Activated CD8-positive, alpha-beta memory T cell treated with anti-CD3 and anti-CD28 coated beads, Interleukin-2, amount 10 ng/mL, durations not matched to agents 7 days and 5 days (primary cell): ENCODE results near the gene STRBP. TPM values are rescaled to one million over a fixed set of nuclear protein-coding genes. Genes with fewer than 3 reads are reported as not detected.
A peak's percentile ranks its signal among the peaks of the same experiment; 100 is the strongest.

Source experiments
- ATAC-seq: fragments of 150-1000 bp; cut with Tn5 transposase; one replicate; pipeline ENCODE4 v1.10.0; 2021; ENCODE audit warnings: moderate library complexity
- CTCF ChIA-PET: fragments of 350-600 bp; sonication (Branson Sonifier 250); formaldehyde crosslinking; loops from one replicate; lab custom pipeline; 2021; ENCODE audit warnings: antibody characterized with exemption; lab: Charles Lee
- DNase-seq: peaks from one replicate; pipeline ENCODE4 v3.0.0-alpha.2; 2020
- H3K27ac Mint-ChIP-seq: one replicate; pipeline ENCODE4 v1.8.0; 2021; ENCODE audit warnings: mild to moderate bottlenecking, mixed read lengths
- H3K27me3 Mint-ChIP-seq: one replicate; pipeline ENCODE4 v1.8.0; 2021; ENCODE audit warnings: mixed read lengths
- H3K36me3 Mint-ChIP-seq: one replicate; pipeline ENCODE4 v1.8.0; 2021; ENCODE audit warnings: mild to moderate bottlenecking, mixed read lengths
- H3K4me1 Mint-ChIP-seq: one replicate; pipeline ENCODE4 v1.8.0; 2021; ENCODE audit warnings: mixed read lengths
- H3K4me3 Mint-ChIP-seq: one replicate; pipeline ENCODE4 v1.8.0; 2021; ENCODE audit warnings: mild to moderate bottlenecking, moderate library complexity, mixed read lengths
- H3K9me3 Mint-ChIP-seq: one replicate; pipeline ENCODE4 v1.8.0; 2022; ENCODE audit warnings: low read depth, mixed read lengths
- total RNA-seq, 2 experiments: library from RNA; stranded (reverse); gene quantifications; one replicate each; pipeline ENCODE4 v1.2.3, GENCODE V29; 2021

Gene STRBP
- total RNA-seq, 2 experiments from 2014 or later = 19.3 to 27.4 TPM

GRCh38 chr9:123120953-123121352 lies 147.4 kb downstream of the STRBP start:
- ATAC-seq = no peak
- Mint-ChIP-seq H3K27ac (no peak overlapping the region), H3K4me3 (no peak overlapping the region), H3K9me3 (no peaks in the 10 kb centered on the region), H3K36me3 (no peaks in the 10 kb centered on the region), H3K27me3 (no peaks in the 10 kb centered on the region), H3K4me1 (no peaks in the 10 kb centered on the region)
- no peak for DNase-seq
- CTCF ChIA-PET = no interaction called here

- no peak overlapping the region for H3K27ac Mint-ChIP-seq
- no peaks in the 10 kb centered on the region for H3K36me3 Mint-ChIP-seq
- ATAC-seq (no peak), DNase-seq (no peak)
- no peaks in the 10 kb centered on the region for H3K27me3 Mint-ChIP-seq
- CTCF ChIA-PET = no interaction called here
- no peaks in the 10 kb centered on the region for H3K9me3 Mint-ChIP-seq
- no peaks in the 10 kb centered on the region for H3K4me1 Mint-ChIP-seq
- H3K4me3 Mint-ChIP-seq = no peak overlapping the region
Observed at GRCh38 chr9:123120131-123120530, 148.3 kb downstream of the STRBP start.

GRCh38 chr9:123119566-123119965 lies 148.8 kb downstream of the STRBP start:
- H3K4me3 Mint-ChIP-seq = no peak overlapping the region
- no peaks in the 10 kb centered on the region for H3K4me1 Mint-ChIP-seq
- no peak for ATAC-seq
- CTCF ChIA-PET = no interaction called here
- no peaks in the 10 kb centered on the region for H3K9me3 Mint-ChIP-seq
- no peak for DNase-seq
- H3K27ac Mint-ChIP-seq = no peak overlapping the region
- H3K27me3 Mint-ChIP-seq = no peaks in the 10 kb centered on the region
- no peaks in the 10 kb centered on the region for H3K36me3 Mint-ChIP-seq

- Mint-ChIP-seq H3K27ac (no peak overlapping the region), H3K9me3 (no peaks in the 10 kb centered on the region), H3K4me3 (no peak overlapping the region), H3K36me3 (no peaks in the 10 kb centered on the region), H3K27me3 (no peaks in the 10 kb centered on the region), H3K4me1 (peaks cover 11% of the 10 kb centered on the region)
- DNase-seq (no peak), ATAC-seq (no peak)
- CTCF ChIA-PET = no interaction called here
Observed at GRCh38 chr9:123116036-123116435, 152.3 kb downstream of the STRBP start.

- Mint-ChIP-seq H3K4me1 (peaks cover 12% of the 10 kb centered on the region), H3K27me3 (no peaks in the 10 kb centered on the region), H3K4me3 (no peak overlapping the region), H3K9me3 (no peaks in the 10 kb centered on the region), H3K36me3 (no peaks in the 10 kb centered on the region), H3K27ac (no peak overlapping the region)
- CTCF ChIA-PET = no interaction called here
- ATAC-seq = no peak
- DNase-seq = no peak
Observed at GRCh38 chr9:123115146-123115913, 153.1 kb downstream of the STRBP start.

GRCh38 chr9:123113185-123113584 lies 155.2 kb downstream of the STRBP start:
- CTCF ChIA-PET = no interaction called here
- no peak for DNase-seq
- Mint-ChIP-seq H3K4me1 (peaks cover 12% of the 10 kb centered on the region), H3K27ac (no peak overlapping the region), H3K9me3 (no peaks in the 10 kb centered on the region), H3K27me3 (no peaks in the 10 kb centered on the region), H3K4me3 (no peak overlapping the region), H3K36me3 (no peaks in the 10 kb centered on the region)
- ATAC-seq = no peak

GRCh38 chr9:123112015-123112975 lies 156.1 kb downstream of the STRBP start:
- Mint-ChIP-seq H3K27me3 (no peaks in the 10 kb centered on the region), H3K36me3 (no peaks in the 10 kb centered on the region), H3K9me3 (no peaks in the 10 kb centered on the region), H3K27ac (no peak overlapping the region), H3K4me1 (peaks cover 12% of the 10 kb centered on the region), H3K4me3 (no peak overlapping the region)
- CTCF ChIA-PET = no interaction called here
- peak; percentile 29 for ATAC-seq
- DNase-seq = no peak

- peak; percentile 25 for ATAC-seq
- Mint-ChIP-seq H3K4me3 (no peak overlapping the region), H3K9me3 (no peaks in the 10 kb centered on the region)
Observed at GRCh38 chr9:123111427-123112014, 156.9 kb downstream of the STRBP start.

GRCh38 chr9:123109540-123110279 lies 158.7 kb downstream of the STRBP start:
- CTCF ChIA-PET = no interaction called here
- no peak for ATAC-seq
- Mint-ChIP-seq H3K4me3 (no peak overlapping the region), H3K27ac (peak overlapping the region; percentile 42), H3K9me3 (no peaks in the 10 kb centered on the region), H3K27me3 (no peaks in the 10 kb centered on the region), H3K36me3 (peaks cover 4% of the 10 kb centered on the region), H3K4me1 (peaks cover 12% of the 10 kb centered on the region)
- DNase-seq = no peak

More at GRCh38 chr9:123111427-123112014, 156.9 kb downstream of the STRBP start:
- no peak for DNase-seq
- H3K4me1 Mint-ChIP-seq = peaks cover 12% of the 10 kb centered on the region
- CTCF ChIA-PET = no interaction called here
- no peak overlapping the region for H3K27ac Mint-ChIP-seq
- H3K36me3 Mint-ChIP-seq = peaks cover 1% of the 10 kb centered on the region
- H3K27me3 Mint-ChIP-seq = no peaks in the 10 kb centered on the region

GRCh38 chr9:123108976-123109375 lies 159.4 kb downstream of the STRBP start:
- Mint-ChIP-seq H3K27me3 (no peaks in the 10 kb centered on the region), H3K9me3 (no peaks in the 10 kb centered on the region), H3K4me1 (peaks cover 12% of the 10 kb centered on the region), H3K4me3 (no peak overlapping the region), H3K27ac (no peak overlapping the region), H3K36me3 (peaks cover 4% of the 10 kb centered on the region)
- ATAC-seq (no peak), DNase-seq (no peak)
- CTCF ChIA-PET = no interaction called here

GRCh38 chr9:123107639-123108285 lies 160.6 kb downstream of the STRBP start:
- CTCF ChIA-PET = no interaction called here
- no peak overlapping the region for H3K27ac Mint-ChIP-seq

GRCh38 chr9:123105490-123105889 lies 162.9 kb downstream of the STRBP start:
- CTCF ChIA-PET = interaction anchor here (2.3 kb wide), 1 partner anchor 244 kb away, joined by 7 read pairs; no protein-coding TSS in a partner anchor
- H3K9me3 Mint-ChIP-seq = no peaks in the 10 kb centered on the region

More at GRCh38 chr9:123107639-123108285, 160.6 kb downstream of the STRBP start:
- H3K9me3 Mint-ChIP-seq = no peaks in the 10 kb centered on the region
- peaks cover 5% of the 10 kb centered on the region for H3K36me3 Mint-ChIP-seq
- no peak overlapping the region for H3K4me3 Mint-ChIP-seq
- DNase-seq = no peak
- no peak for ATAC-seq
- peaks cover 12% of the 10 kb centered on the region for H3K4me1 Mint-ChIP-seq
- no peaks in the 10 kb centered on the region for H3K27me3 Mint-ChIP-seq

More at GRCh38 chr9:123105490-123105889, 162.9 kb downstream of the STRBP start:
- DNase-seq = no peak
- no peak for ATAC-seq
- H3K4me1 Mint-ChIP-seq = no peaks in the 10 kb centered on the region
- no peak overlapping the region for H3K27ac Mint-ChIP-seq
- H3K4me3 Mint-ChIP-seq = no peak overlapping the region
- H3K36me3 Mint-ChIP-seq = peaks cover 5% of the 10 kb centered on the region
- H3K27me3 Mint-ChIP-seq = no peaks in the 10 kb centered on the region
